ENCODE data around the gene BEST4. TPM values are rescaled to one million over a fixed set of nuclear protein-coding genes. Genes with fewer than 3 reads are reported as not detected.
"Not testable (repeated sequence)": the region's sequence is repeated elsewhere in the genome, so short reads cannot be mapped to it uniquely, and the experiment has no call there.

The BEST4 gene
- total RNA-seq, 1 donor from 2014 or later: not detected

- TF ChIP-seq CTCF (IDR thresholded peaks at IDR 0.05): no peak
- peak in 1 of 2 donors; percentile 70 for DNase-seq (ENCODE audit: low spot score in 2 of 2)
- peaks cover 27 to 49% of the 10 kb centered on the region in 2 donors for H3K4me1 ChIP-seq
Measured at GRCh38 chr1:44801491-44802305, 13.7 kb upstream of the BEST4 start.

GRCh38 chr1:44799770-44800584 lies 12.0 kb upstream of the BEST4 start, which contains the start of gene PLK3:
PLK3 (plus strand) TSS chr1:44800377; CDS start chr1:44800464, 87 bp downstream.
- intact Hi-C loops (cut with DNase I): loop anchor here (2.0 to 10.0 kb wide), 8 partner anchors 19 to 695 kb away; partner anchors contain the start of genes EIF2B3, RNU5D-1, RPS8 and TESK2
- peak; percentile 92 to 95 (median 94) for TF ChIP-seq CTCF (IDR thresholded peaks at IDR 0.05)
- H3K27me3 ChIP-seq: no peaks in the 10 kb centered on the region
- H3K4me1 ChIP-seq: peaks cover 18 to 32% of the 10 kb centered on the region in 2 donors
- H3K27ac ChIP-seq: peak within 1 kb of the TSS; percentile 96 to 99
- DNase-seq (ENCODE audit: low spot score in 2 of 2): peak; percentile 94 to 99
- peaks cover 23 to 33% of the 10 kb centered on the region in 2 donors for H3K36me3 ChIP-seq
- no peaks in the 10 kb centered on the region for H3K9me3 ChIP-seq
- peak within 1 kb of the TSS; percentile 85 to 91 for H3K4me3 ChIP-seq

More at GRCh38 chr1:44801491-44802305, 13.7 kb upstream of the BEST4 start:
- Histone ChIP-seq H3K27ac (peak overlapping the region; percentile 96 to 99), H3K9me3 (no peaks in the 10 kb centered on the region), H3K27me3 (no peaks in the 10 kb centered on the region), H3K36me3 (peaks cover 34 to 50% of the 10 kb centered on the region in 2 donors), H3K4me3 (peak overlapping the region; percentile 85 to 91)
- intact Hi-C loops (cut with DNase I): loop anchor here (2.0 to 10.0 kb wide), 5 partner anchors 17 to 693 kb away; partner anchors contain the start of genes RNU5D-1 and TESK2

- H3K27ac ChIP-seq: peak overlapping the region; percentile 96 to 99
- peak; percentile 9 to 64 for DNase-seq (ENCODE audit: low spot score in 2 of 2)
- intact Hi-C loops (cut with DNase I): loop anchor here (2.0 kb wide), 3 partner anchors 24 to 188 kb away; partner anchors contain the start of genes EIF2B3 and RPS8
Measured at GRCh38 chr1:44798481-44799365, 10.8 kb upstream of the BEST4 start.

GRCh38 chr1:44797886-44798285 lies 9.9 kb upstream of the BEST4 start:
- H3K4me1 ChIP-seq: peaks cover 10 to 18% of the 10 kb centered on the region in 2 donors
- intact Hi-C loops (cut with DNase I): loop anchor here (2.0 kb wide), 3 partner anchors 23 to 189 kb away; partner anchors contain the start of genes EIF2B3 and RPS8
- H3K9me3 ChIP-seq, H3K27me3 ChIP-seq, H3K4me3 ChIP-seq: not testable (repeated sequence)
- DNase-seq (ENCODE audit: low spot score in 2 of 2): peak in 1 of 2 donors; percentile 4
- H3K27ac ChIP-seq: peak overlapping the region in 1 of 2 donors; percentile 96
- H3K36me3 ChIP-seq: peaks cover 5 to 12% of the 10 kb centered on the region in 2 donors

More at GRCh38 chr1:44798481-44799365, 10.8 kb upstream of the BEST4 start:
- H3K4me3 ChIP-seq: no peak overlapping the region
- H3K36me3 ChIP-seq: peaks cover 13 to 21% of the 10 kb centered on the region in 2 donors
- no peaks in the 10 kb centered on the region for H3K27me3 ChIP-seq
- H3K9me3 ChIP-seq: no peaks in the 10 kb centered on the region
- no peak for TF ChIP-seq CTCF (IDR thresholded peaks at IDR 0.05)
- peaks cover 17 to 26% of the 10 kb centered on the region in 2 donors for H3K4me1 ChIP-seq

- no peak for DNase-seq (ENCODE audit: low spot score in 2 of 2)
- TF ChIP-seq CTCF (IDR thresholded peaks at IDR 0.05): no peak
- Histone ChIP-seq H3K4me1 (no peaks in the 10 kb centered on the region), H3K27ac (no peak overlapping the region), H3K27me3 (no peaks in the 10 kb centered on the region), H3K9me3 (no peaks in the 10 kb centered on the region), H3K4me3 (no peak overlapping the region), H3K36me3 (no peaks in the 10 kb centered on the region)
- intact Hi-C loops (cut with DNase I): no loop called here
Measured at GRCh38 chr1:44792736-44793502, 4.9 kb upstream of the BEST4 start.
